22Rv1 (cell line): ENCODE results near the gene ADAM30.

ENCODE experiments used
- ZFX ChIP-seq: fragments of 450-650 bp; IDR thresholded peaks from 2 replicates; pipeline ENCODE4 v1.6.1; 2017; ENCODE audit warnings: antibody characterized with exemption, borderline replicate concordance
- TF ChIP-seq, protein P1 (sequence below): fragments of 450-650 bp; IDR thresholded peaks from 2 replicates; pipeline ENCODE4 v1.5.1; 2017; ENCODE audit warnings: mild to moderate bottlenecking

GRCh38 chr1:119941392-119941791, 45.1 kb upstream of the ADAM30 start:
- TF ChIP-seq ZFX, result no peak
- TF ChIP-seq, protein P1, sequence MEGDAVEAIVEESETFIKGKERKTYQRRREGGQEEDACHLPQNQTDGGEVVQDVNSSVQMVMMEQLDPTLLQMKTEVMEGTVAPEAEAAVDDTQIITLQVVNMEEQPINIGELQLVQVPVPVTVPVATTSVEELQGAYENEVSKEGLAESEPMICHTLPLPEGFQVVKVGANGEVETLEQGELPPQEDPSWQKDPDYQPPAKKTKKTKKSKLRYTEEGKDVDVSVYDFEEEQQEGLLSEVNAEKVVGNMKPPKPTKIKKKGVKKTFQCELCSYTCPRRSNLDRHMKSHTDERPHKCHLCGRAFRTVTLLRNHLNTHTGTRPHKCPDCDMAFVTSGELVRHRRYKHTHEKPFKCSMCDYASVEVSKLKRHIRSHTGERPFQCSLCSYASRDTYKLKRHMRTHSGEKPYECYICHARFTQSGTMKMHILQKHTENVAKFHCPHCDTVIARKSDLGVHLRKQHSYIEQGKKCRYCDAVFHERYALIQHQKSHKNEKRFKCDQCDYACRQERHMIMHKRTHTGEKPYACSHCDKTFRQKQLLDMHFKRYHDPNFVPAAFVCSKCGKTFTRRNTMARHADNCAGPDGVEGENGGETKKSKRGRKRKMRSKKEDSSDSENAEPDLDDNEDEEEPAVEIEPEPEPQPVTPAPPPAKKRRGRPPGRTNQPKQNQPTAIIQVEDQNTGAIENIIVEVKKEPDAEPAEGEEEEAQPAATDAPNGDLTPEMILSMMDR, result no peak
